Lung (tissue), 12 donors: Measurements from ENCODE around the gene TSPAN5. TPM values are rescaled to one million over a fixed set of nuclear protein-coding genes. Genes with fewer than 3 reads are reported as not detected.

Experiments used
- ATAC-seq: fragments of 200-7000 bp; cut with Tn5 transposase; one replicate; pipeline ENCODE4 v1.9.1; 2020; ENCODE audit warnings: moderate number of reproducible peaks; ENCODE audit not compliant: insufficient read depth, low FRiP score
- DNase-seq, 3 donors: peaks; one replicate each; pipeline ENCODE4 v3.0.0-alpha.2; 2013 to 2017
- H3K27ac ChIP-seq, 2 donors: one replicate each; pipeline ENCODE4 v1.5.1; 2013; ENCODE audit warnings: mild to moderate bottlenecking in 2 of 2, moderate library complexity in 2 of 2, control low read depth in 1 of 2, inconsistent platforms in 1 of 2, low read depth in 1 of 2, low read length in 1 of 2
- H3K27me3 ChIP-seq, 3 donors: one replicate each; pipeline ENCODE4 v1.5.1; 2013; ENCODE audit warnings: low read length in 2 of 3; ENCODE audit not compliant: control insufficient read depth in 3 of 3, insufficient read depth in 3 of 3
- H3K36me3 ChIP-seq, 4 donors: one replicate each; pipeline ENCODE4 v1.5.1; 2013; ENCODE audit warnings: low read length in 4 of 4, mild to moderate bottlenecking in 1 of 4, moderate library complexity in 1 of 4; ENCODE audit not compliant: control insufficient read depth in 4 of 4, insufficient read depth in 4 of 4
- H3K4me1 ChIP-seq, 5 donors: one replicate each; pipeline ENCODE4 v1.5.1; 2013; ENCODE audit warnings: low read length in 5 of 5, mild to moderate bottlenecking in 2 of 5, moderate library complexity in 1 of 5; ENCODE audit not compliant: control insufficient read depth in 5 of 5, insufficient read depth in 5 of 5
- H3K4me3 ChIP-seq: one replicate; pipeline ENCODE4 v1.5.1; 2013; ENCODE audit warnings: mild to moderate bottlenecking, control low read depth, moderate library complexity
- H3K9ac ChIP-seq, 2 donors: one replicate each; pipeline ENCODE4 v1.5.1; 2013; ENCODE audit warnings: low read length in 2 of 2, control low read depth in 1 of 2; ENCODE audit not compliant: insufficient read depth in 1 of 2
- H3K9me3 ChIP-seq, 4 donors: one replicate each; pipeline ENCODE4 v1.5.1; 2013; ENCODE audit warnings: low read length in 3 of 4, mild to moderate bottlenecking in 1 of 4, moderate library complexity in 1 of 4; ENCODE audit not compliant: control insufficient read depth in 4 of 4, insufficient read depth in 3 of 4
- WGBS, 2 donors: extraction: QIAGEN DNeasy Blood & Tissue Kit; methylation state at CpG; one replicate each; pipeline ENCODE4 v1.1.7; 2013; 5-methylcytosine and 5-hydroxymethylcytosine counted together
- polyA plus RNA-seq, 2 donors: library from polyadenylated mRNA; stranded (reverse); fragments of 200-250 nt; gene quantifications; one replicate each; pipeline ENCODE4 v1.2.1, GENCODE V29; 2013
- total RNA-seq, 2 donors: library from RNA; depleted of rRNA in 1 of 2; stranded (reverse); fragments of >200 nt in 1 of 2; gene quantifications; one replicate each; pipeline ENCODE4 v1.2.1, GENCODE V29; 2014 to 2021
- TF ChIP-seq, protein P1 (sequence below): IDR thresholded peaks from 2 replicates; pipeline ENCODE4 v1.5.1; 2012; ENCODE audit warnings: mild to moderate bottlenecking; ENCODE audit errors: control extremely low read depth, extremely low read depth
- donor health status: control.
- donor health status: control.
- donor health status: Bipolar disorder and iron deficiency.
- donor health status: healthy.
- donor health status: DM: yes; HTN: yes; CAD: no.

TSPAN5 gene
- total and polyA plus RNA-seq, 4 donors: 1.8 to 24.5 (median 6.3) TPM

DNA sequence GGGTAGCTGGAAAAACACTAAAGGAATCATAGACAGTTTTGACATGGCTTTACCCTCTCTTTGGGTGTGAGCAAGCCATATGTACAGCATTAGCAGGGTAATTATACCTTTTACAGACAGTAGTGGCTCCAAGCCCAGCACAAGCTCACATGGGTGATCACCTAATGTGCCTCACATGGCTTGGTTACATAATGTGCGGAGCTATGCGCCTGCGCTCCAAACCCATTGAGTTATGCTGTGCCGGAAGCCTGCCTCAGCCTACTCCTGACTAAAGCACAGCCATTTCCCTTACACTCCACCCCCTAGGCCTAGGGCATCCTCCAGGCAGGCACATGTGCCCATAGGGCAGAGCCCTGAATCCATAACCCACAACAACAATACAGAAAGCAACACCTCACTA is 6.5 kb upstream of the TSPAN5 start:
- no peak for ATAC-seq
- no peak for DNase-seq
- no peak overlapping the region for H3K27ac ChIP-seq
- no peaks in the 10 kb centered on the region for H3K9me3 ChIP-seq
- H3K27me3 ChIP-seq: no peaks in the 10 kb centered on the region
- peaks cover 0 to 33% (median 0%) of the 10 kb centered on the region in 5 donors for H3K4me1 ChIP-seq
- no peak overlapping the region for H3K9ac ChIP-seq
- no peak overlapping the region for H3K4me3 ChIP-seq
- TF ChIP-seq, protein P1, sequence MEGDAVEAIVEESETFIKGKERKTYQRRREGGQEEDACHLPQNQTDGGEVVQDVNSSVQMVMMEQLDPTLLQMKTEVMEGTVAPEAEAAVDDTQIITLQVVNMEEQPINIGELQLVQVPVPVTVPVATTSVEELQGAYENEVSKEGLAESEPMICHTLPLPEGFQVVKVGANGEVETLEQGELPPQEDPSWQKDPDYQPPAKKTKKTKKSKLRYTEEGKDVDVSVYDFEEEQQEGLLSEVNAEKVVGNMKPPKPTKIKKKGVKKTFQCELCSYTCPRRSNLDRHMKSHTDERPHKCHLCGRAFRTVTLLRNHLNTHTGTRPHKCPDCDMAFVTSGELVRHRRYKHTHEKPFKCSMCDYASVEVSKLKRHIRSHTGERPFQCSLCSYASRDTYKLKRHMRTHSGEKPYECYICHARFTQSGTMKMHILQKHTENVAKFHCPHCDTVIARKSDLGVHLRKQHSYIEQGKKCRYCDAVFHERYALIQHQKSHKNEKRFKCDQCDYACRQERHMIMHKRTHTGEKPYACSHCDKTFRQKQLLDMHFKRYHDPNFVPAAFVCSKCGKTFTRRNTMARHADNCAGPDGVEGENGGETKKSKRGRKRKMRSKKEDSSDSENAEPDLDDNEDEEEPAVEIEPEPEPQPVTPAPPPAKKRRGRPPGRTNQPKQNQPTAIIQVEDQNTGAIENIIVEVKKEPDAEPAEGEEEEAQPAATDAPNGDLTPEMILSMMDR: no peak
- WGBS, 2 donors: 98 to 100% methylated on average over 4 of the region's 4 CpGs
- H3K36me3 ChIP-seq: no peaks in the 10 kb centered on the region

DNA sequence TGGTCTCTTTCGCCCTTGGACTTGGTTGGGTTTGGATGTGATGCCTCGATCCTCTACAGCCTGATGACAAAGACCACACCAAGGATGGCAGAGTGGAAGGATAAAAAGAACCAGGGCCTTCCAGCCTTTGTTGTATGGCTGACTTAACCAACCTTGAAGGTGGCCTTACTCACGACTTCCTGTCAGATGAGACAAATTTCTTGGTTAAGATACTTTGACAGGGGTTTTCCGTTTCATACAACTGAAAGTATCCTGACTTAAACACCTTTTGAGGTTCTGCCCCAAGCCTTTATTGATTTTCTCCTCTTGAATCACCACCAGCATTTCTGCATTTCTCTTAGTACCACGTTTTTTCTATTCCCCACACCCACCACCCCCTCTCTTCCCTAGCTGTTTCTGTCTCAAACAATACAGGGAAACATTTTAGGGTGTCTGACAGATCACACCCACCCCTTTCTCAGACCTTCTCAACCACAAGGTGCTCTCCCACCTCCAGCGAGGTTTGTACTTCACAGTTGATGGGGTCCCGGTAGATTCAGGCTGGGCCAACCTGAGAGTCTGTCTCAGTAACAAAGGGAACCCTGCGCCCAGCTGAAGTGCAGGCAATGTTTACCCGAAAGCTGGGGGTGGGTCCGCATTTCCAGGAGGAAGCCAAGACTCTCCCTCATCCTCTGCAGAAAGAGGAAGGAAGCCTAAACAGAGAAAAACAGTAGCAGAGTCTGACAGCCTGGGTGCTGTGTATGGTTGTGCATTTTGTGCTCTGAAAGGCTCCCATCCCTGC is 5.0 kb upstream of the TSPAN5 start:
- Histone ChIP-seq H3K4me3 (no peak overlapping the region), H3K4me1 (peaks cover 4 to 42% (median 9%) of the 10 kb centered on the region in 5 donors), H3K36me3 (no peaks in the 10 kb centered on the region), H3K9ac (no peak overlapping the region), H3K27ac (no peak overlapping the region), H3K27me3 (no peaks in the 10 kb centered on the region), H3K9me3 (peaks cover 0 to 2% (median 0%) of the 10 kb centered on the region in 4 donors)
- 34 to 45% methylated on average over 10 of the region's 10 CpGs for WGBS, 2 donors
- DNase-seq (no peak), ATAC-seq (no peak)
- TF ChIP-seq, protein P1: no peak

DNA sequence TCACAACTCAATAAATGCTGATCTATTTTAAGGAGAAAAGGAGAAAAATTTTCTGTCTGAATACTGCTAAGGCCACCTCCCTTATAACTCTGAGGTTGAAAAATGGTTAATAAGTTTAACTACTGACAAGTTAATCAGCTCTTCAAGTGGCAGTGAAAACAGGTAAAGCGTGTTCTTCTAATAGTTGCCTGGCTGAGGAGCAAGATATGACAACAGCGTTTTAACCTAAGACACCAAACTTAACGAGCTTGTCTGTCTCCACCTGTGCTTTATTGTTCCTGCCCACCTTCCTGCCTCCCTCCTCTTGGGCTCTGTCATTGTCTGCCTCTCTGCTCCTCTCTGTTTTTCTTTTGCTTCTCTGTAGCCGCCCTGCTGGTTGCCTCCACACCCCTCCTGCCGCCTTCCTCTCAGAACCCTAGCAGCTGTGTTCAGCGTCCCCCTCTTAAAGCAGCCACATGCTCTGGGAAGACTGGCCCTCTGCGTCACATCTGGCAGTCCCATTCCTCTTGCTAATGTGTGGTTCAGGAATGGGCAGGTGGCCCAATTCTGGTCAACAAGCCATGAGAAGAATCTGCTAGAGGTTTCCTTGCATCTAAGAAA is 4.3 kb upstream of the TSPAN5 start:
- Histone ChIP-seq H3K9me3 (peaks cover 0 to 2% (median 0%) of the 10 kb centered on the region in 4 donors), H3K4me1 (peaks cover 4 to 42% (median 9%) of the 10 kb centered on the region in 5 donors), H3K27me3 (no peaks in the 10 kb centered on the region), H3K4me3 (no peak overlapping the region), H3K9ac (no peak overlapping the region), H3K27ac (no peak overlapping the region), H3K36me3 (no peaks in the 10 kb centered on the region)
- 58 to 64% methylated on average over 7 of the region's 7 CpGs for WGBS, 2 donors
- DNase-seq (peak; percentile 33 to 68 (median 45)), ATAC-seq (no peak)
- TF ChIP-seq, protein P1: no peak
